GM23248 (cell line): Measurements from ENCODE around the gene SPTLC2. TPM values are rescaled to one million over a fixed set of nuclear protein-coding genes. Genes with fewer than 3 reads are reported as not detected.

Experiments used
- DNase-seq: peaks from one replicate; pipeline ENCODE4 v3.0.0-alpha.2; 2015
- H2AFZ ChIP-seq: fragments of 200-600 bp; sonication (generic); 2 replicates; pipeline ENCODE4 v1.6.1; 2016; ENCODE audit warnings: antibody characterized with exemption
- H3F3A ChIP-seq: fragments of 200-600 bp; sonication (generic); 2 replicates; pipeline ENCODE4 v1.6.1; 2016; ENCODE audit warnings: mild to moderate bottlenecking, antibody characterized with exemption, mixed run types; ENCODE audit not compliant: insufficient read depth
- H3K27ac ChIP-seq: fragments of 200-600 bp; sonication (generic); 2 replicates; pipeline ENCODE4 v1.5.1; 2016; ENCODE audit warnings: mild to moderate bottlenecking
- H3K27me3 ChIP-seq: fragments of 200-600 bp; sonication (generic); replicated peaks from 2 replicates; pipeline ENCODE4 v1.6.1; 2016; ENCODE audit warnings: mild to moderate bottlenecking; ENCODE audit not compliant: insufficient read depth
- H3K36me3 ChIP-seq: fragments of 200-600 bp; sonication (generic); 2 replicates; pipeline ENCODE4 v1.6.1; 2016; ENCODE audit warnings: low read depth, mild to moderate bottlenecking
- H3K4me1 ChIP-seq: fragments of 200-600 bp; sonication (generic); 2 replicates; pipeline ENCODE4 v1.6.1; 2016; ENCODE audit warnings: mild to moderate bottlenecking; ENCODE audit not compliant: insufficient read depth
- H3K4me2 ChIP-seq: fragments of 200-600 bp; sonication (generic); one replicate; pipeline ENCODE4 v1.6.1; 2016; ENCODE audit warnings: mild to moderate bottlenecking; ENCODE audit not compliant: unreplicated experiment
- H3K4me3 ChIP-seq: fragments of 200-600 bp; sonication (generic); 2 replicates; pipeline ENCODE4 v1.5.1; 2016; ENCODE audit warnings: mild to moderate bottlenecking
- H3K79me2 ChIP-seq: fragments of 200-600 bp; sonication (generic); 2 replicates; pipeline ENCODE4 v1.6.1; 2016; ENCODE audit warnings: mild to moderate bottlenecking; ENCODE audit not compliant: insufficient read depth
- H3K9ac ChIP-seq: fragments of 200-600 bp; sonication (generic); 2 replicates; pipeline ENCODE4 v1.6.1; 2016; ENCODE audit warnings: mild to moderate bottlenecking
- H3K9me2 ChIP-seq: fragments of 200-600 bp; sonication (generic); 2 replicates; pipeline ENCODE4 v1.6.1; 2016; ENCODE audit warnings: mixed run types, mild to moderate bottlenecking, moderate library complexity; ENCODE audit not compliant: insufficient read depth
- H3K9me3 ChIP-seq: fragments of 200-600 bp; sonication (generic); one replicate; pipeline ENCODE4 v1.6.1; 2017; ENCODE audit warnings: low read depth
- H4K20me1 ChIP-seq: fragments of 200-600 bp; sonication (generic); 2 replicates; pipeline ENCODE4 v1.6.0; 2016; ENCODE audit not compliant: insufficient read depth
- EZH2 ChIP-seq: fragments of 200-600 bp; sonication (generic); IDR thresholded peaks from 2 replicates; pipeline ENCODE4 v1.6.1; 2018; ENCODE audit warnings: antibody characterized with exemption, mild to moderate bottlenecking; ENCODE audit not compliant: insufficient read depth, poor library complexity, severe bottlenecking
- EZH2phosphoT487 ChIP-seq: fragments of 200-600 bp; sonication (generic); IDR thresholded peaks from 2 replicates; pipeline ENCODE4 v1.6.1; 2018; ENCODE audit warnings: antibody characterized with exemption, moderate library complexity, mild to moderate bottlenecking, low read depth; ENCODE audit not compliant: insufficient read depth
- WGBS, 2 experiments: methylation state at CpG; one replicate each; pipeline ENCODE4 v1.1.6; 2015 to 2017; ENCODE audit warnings: low lambda C conversion rate in 2 of 2, low coverage in 1 of 2; ENCODE audit errors: missing lambda C conversion rate in 2 of 2; 5-methylcytosine and 5-hydroxymethylcytosine counted together
- in situ Hi-C: fragments of 300-500 bp; cut with MboI; formaldehyde crosslinking; loops from 2 replicates; pipeline ENCODE4 v1.15.0; 2020
- polyA plus RNA-seq: library from polyadenylated mRNA; unstranded; fragments of >200 nt; fragmentation: Nextera tagmentation; extraction: Ambion mirVana; gene quantifications from 2 replicates; pipeline ENCODE4 v1.2.1, GENCODE V29; 2016
- total RNA-seq: library from RNA; depleted of rRNA; stranded (reverse); fragments of >200 nt; shearing (Covaris generic); gene quantifications from 2 replicates; pipeline ENCODE4 v1.2.3, GENCODE V29; 2014

SPTLC2 gene
- total and polyA plus RNA-seq, 2 experiments from 2014 or later, result 44.7 to 45.6 TPM

DNA sequence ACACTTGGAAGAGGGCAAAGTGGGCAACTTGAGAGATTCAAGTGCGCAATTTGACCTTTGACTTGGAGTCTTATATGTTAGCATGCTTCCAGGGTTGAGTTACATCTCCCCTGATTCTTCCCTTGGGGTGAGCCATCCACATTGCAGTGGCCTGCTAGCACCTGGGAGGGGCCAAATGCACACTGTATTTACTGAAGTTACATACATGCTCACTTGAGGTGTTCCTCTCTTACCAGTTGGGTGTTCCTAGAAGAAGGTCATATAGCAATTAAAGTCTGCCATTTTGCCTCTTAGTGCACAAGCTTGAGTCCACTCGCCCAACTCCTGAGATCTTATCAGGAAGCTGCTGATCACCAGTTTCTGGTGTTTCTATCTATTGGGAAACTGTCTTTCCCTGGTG lies 13.7 kb upstream of the SPTLC2 start:
- no peak overlapping the region for H3K4me3 ChIP-seq
- no peaks in the 10 kb centered on the region for H4K20me1 ChIP-seq
- TF ChIP-seq EZH2phosphoT487, result no peak
- TF ChIP-seq EZH2, result no peak
- no peaks in the 10 kb centered on the region for H3K9me3 ChIP-seq
- 63 to 67% methylated on average over 2 of the region's 2 CpGs for WGBS, 2 experiments
- H3F3A ChIP-seq, result no peaks in the 10 kb centered on the region
- no peaks in the 10 kb centered on the region for H3K27me3 ChIP-seq
- H3K4me2 ChIP-seq, result no peak overlapping the region
- DNase-seq, result no peak
- H3K36me3 ChIP-seq, result no peaks in the 10 kb centered on the region
- H3K9ac ChIP-seq, result no peak overlapping the region
- H3K27ac ChIP-seq, result no peak overlapping the region
- no peaks in the 10 kb centered on the region for H3K79me2 ChIP-seq
- H3K9me2 ChIP-seq, result no peaks in the 10 kb centered on the region
- no peaks in the 10 kb centered on the region for H3K4me1 ChIP-seq
- no peak overlapping the region for H2AFZ ChIP-seq
- in situ Hi-C loops, result no loop called here

- Histone ChIP-seq H3K9me2 (no peaks in the 10 kb centered on the region), H3K79me2 (no peaks in the 10 kb centered on the region), H3K27me3 (no peaks in the 10 kb centered on the region), H3F3A (no peaks in the 10 kb centered on the region), H3K36me3 (no peaks in the 10 kb centered on the region), H4K20me1 (no peaks in the 10 kb centered on the region), H3K9me3 (no peaks in the 10 kb centered on the region), H3K4me2 (no peak overlapping the region), H3K9ac (no peak overlapping the region), H2AFZ (no peak overlapping the region), H3K4me3 (no peak overlapping the region), H3K27ac (no peak overlapping the region), H3K4me1 (no peaks in the 10 kb centered on the region)
- 53 to 63% methylated on average over 3 of the region's 3 CpGs for WGBS, 2 experiments
- DNase-seq, result no peak
- in situ Hi-C loops, result no loop called here
- TF ChIP-seq EZH2 (no peak), EZH2phosphoT487 (no peak)
These were observed 8.9 kb upstream of the SPTLC2 start for GRCh38 chr14:77625360-77625759.

DNA sequence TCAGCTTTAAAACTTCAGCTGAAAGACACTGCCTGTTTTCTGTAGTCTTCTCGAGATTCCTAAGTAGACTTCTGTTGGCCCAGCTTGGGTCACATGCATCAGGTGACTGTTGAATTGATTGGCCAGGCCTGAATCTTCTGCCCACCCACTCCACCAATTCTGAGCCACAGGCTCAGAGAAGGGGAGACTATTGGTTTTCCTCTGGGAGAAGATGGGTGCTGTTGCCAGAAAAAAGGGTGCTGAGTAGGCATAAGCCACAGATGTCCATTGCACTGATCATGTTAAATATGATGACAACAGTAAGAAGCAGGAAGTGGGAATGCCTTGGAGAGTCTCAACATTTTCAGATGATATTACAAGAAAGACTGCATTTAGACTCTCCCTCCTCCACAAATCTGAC lies 6.8 kb upstream of the SPTLC2 start:
- 6 to 13% methylated on average over 1 of the region's 1 CpG for WGBS, 2 experiments
- in situ Hi-C loops, result no loop called here
- no peaks in the 10 kb centered on the region for H3F3A ChIP-seq

GRCh38 chr14:77622366-77622961 lies 6.0 kb upstream of the SPTLC2 start:
- no peak for TF ChIP-seq EZH2phosphoT487
- TF ChIP-seq EZH2, result no peak
- Histone ChIP-seq H3K9ac (no peak overlapping the region), H3K4me1 (no peaks in the 10 kb centered on the region), H3K27me3 (no peaks in the 10 kb centered on the region), H3K4me3 (no peak overlapping the region), H3K9me2 (no peaks in the 10 kb centered on the region), H2AFZ (no peak overlapping the region), H3K27ac (no peak overlapping the region), H3K36me3 (no peaks in the 10 kb centered on the region), H3K9me3 (no peaks in the 10 kb centered on the region), H3K79me2 (no peaks in the 10 kb centered on the region), H4K20me1 (no peaks in the 10 kb centered on the region), H3F3A (0 out of 2 replicates have a peak, but pooled peaks cover 2% of the 10 kb centered on the region), H3K4me2 (no peak overlapping the region)
- DNase-seq, result no peak
- WGBS, 2 experiments, result 5 to 10% methylated on average over 1 of the region's 1 CpG
- in situ Hi-C loops, result no loop called here

More for the DNA sequence above, 6.8 kb upstream of the SPTLC2 start:
- H3K9me3 ChIP-seq, result no peaks in the 10 kb centered on the region
- no peaks in the 10 kb centered on the region for H3K27me3 ChIP-seq
- no peak for TF ChIP-seq EZH2
- TF ChIP-seq EZH2phosphoT487, result no peak
- no peak overlapping the region for H3K27ac ChIP-seq
- H4K20me1 ChIP-seq, result no peaks in the 10 kb centered on the region
- H3K9ac ChIP-seq, result no peak overlapping the region
- no peaks in the 10 kb centered on the region for H3K79me2 ChIP-seq
- H3K36me3 ChIP-seq, result no peaks in the 10 kb centered on the region
- no peak overlapping the region for H3K4me2 ChIP-seq
- H2AFZ ChIP-seq, result no peak overlapping the region
- H3K4me1 ChIP-seq, result no peaks in the 10 kb centered on the region
- DNase-seq, result no peak
- no peak overlapping the region for H3K4me3 ChIP-seq
- H3K9me2 ChIP-seq, result no peaks in the 10 kb centered on the region
